NCI-H345 treated with DMSO at 0.1 percent for 48 hours (cell line): ENCODE measurements around the gene MTM1.

Experiments used
- DNase-seq: peaks from one replicate; lab custom pipeline; 2025; ENCODE audit not compliant: unreplicated experiment; lab: John Stamatoyannopoulos, UW

MTM1 gene

DNA sequence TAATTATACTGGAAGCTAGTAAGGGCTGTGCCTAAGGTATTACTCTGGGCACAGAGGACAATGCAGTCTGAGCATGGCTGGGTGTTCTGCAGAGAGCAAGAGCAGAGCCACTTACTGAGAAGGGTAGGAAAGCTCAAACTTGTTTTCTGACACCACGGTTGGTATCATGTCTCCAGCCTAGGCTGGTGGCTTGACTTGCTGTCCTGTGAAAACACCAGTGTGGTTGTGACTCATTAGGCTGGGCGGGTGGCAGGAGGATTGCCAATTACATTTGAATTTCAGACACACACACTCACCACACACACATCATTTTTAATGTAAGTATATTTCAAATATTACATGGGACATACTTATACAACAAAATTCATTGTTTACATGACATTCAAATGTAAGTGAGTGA lies 19.7 kb upstream of the MTM1 start:
- no peak for DNase-seq

DNA sequence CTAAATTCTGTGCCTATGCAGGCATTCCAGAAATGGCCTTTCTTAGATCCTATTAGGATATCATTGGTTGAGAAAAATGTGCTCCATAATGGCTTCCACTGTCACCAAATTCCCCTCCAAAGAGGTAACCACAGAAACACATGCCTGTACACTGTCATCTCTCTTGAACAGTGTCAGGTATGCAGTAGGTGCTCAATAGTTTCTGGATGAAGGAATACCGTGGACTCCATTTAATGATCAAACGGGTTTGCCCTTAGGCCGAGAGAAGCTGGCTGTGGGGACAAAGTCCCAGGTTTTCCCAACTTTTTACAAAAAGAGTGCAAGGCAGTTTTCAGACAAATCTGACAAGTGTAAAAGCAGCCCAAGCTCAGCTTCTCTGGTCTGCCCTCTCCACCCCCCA lies 16.5 kb upstream of the MTM1 start:
- no peak for DNase-seq

DNA sequence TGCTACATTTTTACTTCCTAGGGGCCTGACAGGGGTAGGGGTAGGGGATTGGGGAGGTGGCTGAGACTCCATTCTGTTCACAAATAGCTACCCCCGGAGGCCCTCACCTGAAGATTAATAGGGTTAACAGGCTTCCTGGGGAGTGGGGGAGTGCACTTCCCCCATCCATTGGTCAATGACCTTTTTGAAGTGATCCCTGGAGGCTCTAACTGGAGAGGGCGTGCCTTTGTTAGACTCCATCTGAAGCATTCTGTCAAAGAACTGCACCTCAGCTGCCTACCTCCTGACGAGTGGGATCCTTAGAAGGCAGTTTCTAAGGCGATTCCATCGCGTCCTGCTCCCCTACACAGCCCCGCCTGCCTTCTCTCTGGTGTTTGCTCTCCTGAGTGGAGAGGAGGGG lies 10.0 kb upstream of the MTM1 start:
- no peak for DNase-seq

DNA sequence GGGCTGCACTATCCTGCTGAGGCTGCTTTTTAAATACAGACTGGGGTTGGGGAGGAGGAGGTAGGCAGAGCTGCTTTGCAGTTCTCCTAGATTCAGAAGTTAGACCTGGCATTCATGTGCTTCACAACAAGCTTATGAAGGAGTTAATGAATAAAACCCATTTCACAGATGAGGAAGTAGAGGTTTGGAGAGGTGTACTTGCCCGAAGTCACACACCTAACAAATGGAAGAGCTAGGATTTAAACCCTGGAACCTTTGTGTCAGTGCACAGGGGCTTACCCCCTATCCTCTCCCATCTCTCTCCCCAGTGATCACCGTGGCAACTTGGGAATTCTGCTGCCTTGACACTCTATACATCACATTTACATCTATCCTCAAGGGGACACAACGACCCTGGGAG lies 3.6 kb upstream of the MTM1 start:
- DNase-seq, result no peak

DNA sequence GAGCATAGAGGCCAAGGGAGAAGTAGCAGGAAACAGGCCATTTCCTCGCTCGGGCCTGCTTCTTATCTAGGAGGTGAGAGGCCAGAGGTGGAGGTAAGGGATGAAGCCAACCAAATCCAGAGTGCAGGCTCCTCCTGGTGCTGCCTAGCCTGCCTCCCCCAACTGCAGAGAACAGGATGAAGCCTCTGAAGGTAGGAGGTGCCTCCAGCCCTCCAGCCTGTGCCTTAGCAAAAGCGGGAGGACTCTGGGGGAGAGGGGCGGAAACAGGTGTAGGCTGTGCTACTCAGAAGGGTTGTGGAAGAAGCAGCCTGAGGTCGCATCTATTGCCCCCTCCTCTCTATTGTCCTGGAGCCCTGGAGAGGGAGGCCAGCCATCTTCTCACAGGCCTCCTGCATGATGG lies 2.9 kb upstream of the MTM1 start:
- no peak for DNase-seq

DNA sequence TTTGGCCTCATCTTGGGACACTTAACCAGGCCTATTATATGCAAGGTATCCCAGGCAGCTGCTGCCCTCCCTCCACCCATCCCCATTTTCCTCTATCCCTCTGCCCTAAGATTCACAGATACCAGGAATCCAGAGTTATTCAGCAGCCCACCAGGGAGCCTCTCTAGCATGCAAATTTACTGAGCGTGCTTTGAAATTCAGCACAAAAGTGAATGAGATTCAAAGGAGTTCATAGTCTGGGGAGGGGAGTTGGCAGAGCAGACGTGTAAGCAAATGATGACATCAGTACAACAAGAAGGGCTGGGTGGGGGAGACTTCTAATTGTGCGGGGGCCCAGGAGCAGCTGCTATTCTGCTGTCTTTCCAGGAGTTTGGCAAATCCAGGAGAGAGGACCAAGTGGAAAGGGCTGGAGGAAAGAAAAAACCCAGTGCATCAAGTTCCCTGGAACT lies 1.7 kb upstream of the MTM1 start:
- DNase-seq, result no peak

DNA sequence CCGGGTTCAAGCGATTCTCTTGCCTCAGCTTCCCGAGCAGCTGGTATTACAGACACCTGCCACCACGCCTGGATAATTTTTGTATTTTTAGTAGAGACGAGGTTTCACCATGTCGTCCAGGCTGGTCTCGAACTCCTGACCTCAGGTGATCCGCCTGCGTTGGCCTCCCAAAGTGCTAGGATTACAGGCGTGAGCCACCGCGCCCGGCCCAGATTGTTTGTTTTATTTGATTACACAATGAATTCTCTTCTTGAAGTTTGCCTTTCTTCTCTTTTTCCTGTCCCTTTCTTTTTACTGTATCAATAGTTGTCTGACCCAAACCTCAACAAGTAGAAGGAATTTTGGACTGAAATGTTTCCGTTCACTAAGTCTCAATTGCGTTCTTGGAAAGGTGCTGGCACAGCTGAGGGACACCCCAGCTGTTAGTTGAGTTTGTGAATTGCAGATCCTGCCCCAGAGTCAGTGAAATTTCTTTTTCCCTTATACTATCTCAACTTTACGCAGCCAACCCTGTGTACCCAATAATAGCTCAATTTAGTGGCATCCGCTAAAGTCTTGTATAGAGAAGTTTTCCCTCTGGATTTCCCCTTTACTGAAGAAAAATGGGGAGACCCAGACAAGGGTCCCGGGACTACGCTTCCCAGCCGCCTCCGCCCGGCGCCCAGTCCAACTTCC lies 639 bp upstream of the MTM1 start:
- DNase-seq, result no peak

DNA sequence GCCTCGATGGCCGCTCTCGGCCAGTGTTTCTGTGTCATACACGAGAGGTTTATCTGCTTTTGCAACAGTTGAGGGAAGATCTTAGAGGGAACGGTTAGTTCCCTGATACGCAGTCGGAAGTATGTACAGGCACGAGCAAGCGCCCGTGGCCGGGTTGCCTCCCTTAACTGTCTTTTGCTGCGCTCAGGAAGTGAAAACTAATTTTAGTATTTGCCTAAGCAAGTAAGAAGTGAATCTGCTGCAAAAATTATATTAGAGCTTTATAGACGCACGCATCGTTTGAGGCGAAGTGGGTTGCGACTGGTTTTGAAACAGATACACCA lies 695 bp downstream of the MTM1 start:
- no peak for DNase-seq

DNA sequence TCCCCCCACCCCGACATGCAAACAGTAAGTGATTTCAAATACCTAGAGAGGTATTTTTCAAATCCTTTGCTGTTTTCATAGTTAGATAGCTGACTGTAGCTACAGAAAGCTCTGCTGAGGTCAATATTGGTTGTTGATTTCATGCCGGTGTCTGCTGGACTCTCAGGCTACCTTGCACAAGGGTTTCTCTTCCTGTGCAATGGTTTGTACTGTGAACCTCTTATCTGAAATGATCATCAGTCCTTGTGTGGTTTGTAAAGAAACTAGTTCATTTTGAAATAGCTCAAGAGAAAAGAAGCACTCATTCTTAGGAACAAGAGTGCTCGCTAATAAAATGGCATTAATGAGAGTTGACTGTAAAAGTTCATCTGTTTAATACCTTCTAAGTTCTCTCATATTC lies 2.1 kb downstream of the MTM1 start:
- DNase-seq, result no peak

DNA sequence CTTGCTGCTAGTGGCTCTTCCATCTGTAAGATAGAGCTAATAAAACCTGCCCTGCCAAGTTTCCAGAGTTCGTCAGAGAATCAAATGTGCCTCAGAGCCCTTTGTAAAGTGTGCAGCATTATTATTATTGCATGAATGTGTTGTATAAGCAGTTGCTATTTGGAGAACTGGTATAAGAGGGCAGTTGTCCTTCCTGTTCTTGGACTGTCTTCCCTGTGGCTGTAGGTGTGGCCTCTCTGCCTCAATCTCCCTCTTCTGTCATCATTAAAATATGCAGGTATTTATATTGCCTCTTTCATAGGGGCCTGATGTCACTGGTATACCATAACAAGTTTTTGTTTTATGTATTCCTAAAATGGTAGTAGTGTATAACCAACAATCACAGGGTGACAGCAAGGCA lies 3.8 kb downstream of the MTM1 start:
- DNase-seq, result no peak

DNA sequence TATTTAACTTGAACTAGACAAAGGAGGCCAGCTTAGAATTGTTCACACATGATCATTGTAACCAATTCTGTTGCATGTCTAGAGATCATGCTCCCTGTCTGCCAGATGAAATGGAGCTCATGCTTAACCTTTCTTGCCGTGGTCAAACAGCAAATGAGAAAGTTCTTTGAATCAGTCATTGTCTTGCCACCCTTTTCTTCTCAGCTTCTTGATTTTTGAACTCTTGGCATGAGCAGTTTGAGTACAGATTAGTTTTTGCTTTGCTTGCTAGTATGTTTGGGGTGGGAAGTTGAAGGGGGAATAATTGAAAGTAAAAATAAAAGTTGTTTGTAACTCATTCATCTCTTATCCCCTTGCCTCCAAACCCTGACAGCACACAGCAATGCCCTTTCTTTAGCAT lies 4.7 kb downstream of the MTM1 start:
- no peak for DNase-seq

DNA sequence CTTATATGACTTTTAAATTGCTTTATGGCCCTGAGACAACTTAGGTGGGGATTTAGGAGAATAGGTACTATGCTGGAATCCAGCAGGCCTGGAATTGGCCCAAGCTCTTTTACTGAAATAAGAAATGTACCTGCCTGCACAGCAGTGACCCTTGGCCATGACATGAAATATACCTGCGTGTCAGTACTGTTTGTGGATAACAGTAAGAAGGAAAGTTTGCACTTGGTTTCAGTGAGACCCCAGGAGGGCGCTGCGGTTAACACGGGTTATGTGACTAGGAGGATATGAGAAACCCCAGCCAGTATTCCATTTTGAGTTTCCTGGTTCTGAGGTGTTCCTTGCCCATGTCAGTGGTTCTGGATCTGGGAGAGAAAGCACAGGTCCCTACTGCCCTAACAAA lies 5.3 kb downstream of the MTM1 start:
- DNase-seq, result no peak

DNA sequence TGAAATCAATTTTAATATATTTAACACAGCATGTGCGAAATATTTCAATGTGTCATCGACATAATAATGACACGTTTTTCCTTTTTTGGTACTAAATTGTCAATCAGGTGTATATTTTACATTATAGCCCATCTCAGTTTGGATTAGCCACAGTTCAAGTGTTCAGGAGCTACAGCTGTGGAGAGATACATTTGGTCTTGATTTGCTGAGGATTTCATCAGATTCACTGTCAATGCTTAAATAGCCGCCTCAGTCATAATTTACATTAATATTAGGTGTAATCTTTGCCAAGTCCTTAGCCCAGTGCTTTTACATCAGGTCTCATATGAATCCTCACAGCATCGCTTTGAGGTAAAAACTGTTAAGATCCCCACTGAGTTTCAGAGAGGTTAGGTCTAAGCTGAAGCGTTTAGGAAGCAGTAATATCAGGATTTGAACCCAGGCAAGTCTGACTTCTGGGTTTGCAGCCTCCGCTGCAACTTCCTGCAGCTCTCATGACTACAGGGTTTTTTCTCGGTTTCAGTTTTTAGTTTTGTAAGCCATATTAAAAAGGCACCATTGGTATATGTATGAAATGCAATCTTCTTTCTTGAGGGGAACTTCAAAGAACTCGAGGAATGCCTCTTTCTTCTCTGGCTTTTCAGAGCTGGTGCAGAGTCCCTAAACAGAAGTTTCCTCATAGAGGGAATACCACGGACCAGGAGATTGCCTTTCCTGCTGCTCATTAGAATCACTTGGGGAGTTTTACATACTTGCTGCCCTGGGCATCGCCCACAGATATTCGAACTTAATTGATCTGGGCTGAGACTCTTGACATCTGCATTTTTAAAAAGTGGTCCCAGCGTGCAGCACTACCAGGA lies 6.4 kb downstream of the MTM1 start:
- no peak for DNase-seq

DNA sequence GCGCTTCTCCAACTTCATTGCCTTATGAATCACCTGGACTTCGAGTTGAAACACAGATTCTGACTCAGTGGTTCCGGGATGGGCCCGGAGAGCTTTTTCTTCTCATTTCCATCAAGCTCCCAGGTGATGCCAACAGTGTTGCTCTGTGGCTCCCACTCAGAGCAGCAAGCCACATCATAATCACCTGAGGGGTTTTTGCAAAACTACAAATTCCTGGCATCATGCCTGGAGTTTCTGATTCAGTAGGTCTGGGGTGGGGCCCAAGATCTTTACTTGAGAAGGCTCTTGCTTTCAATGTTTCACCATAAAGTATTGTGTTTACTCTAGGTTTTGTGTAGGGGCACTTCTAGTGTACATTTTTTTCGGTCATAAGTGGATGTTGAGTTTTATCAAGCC lies 7.0 kb downstream of the MTM1 start:
- no peak for DNase-seq

DNA sequence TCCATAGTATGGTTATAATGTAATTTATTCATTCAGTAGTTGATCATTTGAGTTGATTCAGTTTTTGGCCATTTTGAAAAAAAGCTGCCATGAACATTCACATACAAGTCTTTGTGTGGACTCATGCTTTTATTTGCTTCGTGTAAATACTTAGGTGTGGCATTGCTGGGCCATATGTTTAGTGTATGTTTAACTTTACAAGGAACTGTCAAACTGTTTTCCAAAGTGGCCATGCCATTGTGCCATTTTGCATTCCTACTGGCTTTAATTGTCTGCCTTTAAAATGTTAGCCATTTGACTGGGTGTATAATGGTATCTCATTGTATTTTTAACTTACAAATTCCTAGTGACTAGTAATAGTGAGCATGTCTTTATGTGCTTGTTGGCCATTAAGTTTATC lies 8.8 kb downstream of the MTM1 start:
- DNase-seq, result no peak

DNA sequence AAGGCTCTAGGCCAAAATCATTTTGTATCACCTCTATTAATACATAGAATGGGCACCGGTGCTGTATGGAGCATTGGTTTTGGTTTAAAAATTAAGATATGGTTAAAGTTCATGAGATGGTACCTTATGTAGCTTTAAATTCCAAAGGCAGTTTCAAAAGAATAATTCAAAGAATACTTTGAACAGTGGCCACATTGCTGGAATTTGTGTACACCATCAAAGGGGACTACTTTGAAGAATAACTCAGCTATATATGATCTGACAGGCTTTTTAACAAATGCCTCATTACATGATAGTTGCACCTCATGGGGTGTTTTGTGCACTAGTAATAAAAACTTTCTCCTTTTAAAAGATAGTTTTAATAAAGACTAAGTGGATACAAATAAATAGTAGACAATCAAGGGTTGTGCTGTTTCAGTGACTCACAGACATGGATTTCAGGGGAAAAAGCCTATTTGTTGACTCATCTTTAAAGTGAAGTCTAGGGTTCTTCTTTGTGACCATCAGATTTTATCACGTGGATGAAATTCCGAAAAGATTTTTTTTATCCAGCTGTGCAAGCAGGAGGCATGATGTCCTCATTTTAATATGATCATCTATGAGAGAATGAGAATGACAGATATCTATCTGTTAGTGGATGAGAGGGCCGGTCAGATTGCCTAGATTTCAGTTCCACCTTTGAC lies 12.8 kb downstream of the MTM1 start:
- DNase-seq, result no peak

DNA sequence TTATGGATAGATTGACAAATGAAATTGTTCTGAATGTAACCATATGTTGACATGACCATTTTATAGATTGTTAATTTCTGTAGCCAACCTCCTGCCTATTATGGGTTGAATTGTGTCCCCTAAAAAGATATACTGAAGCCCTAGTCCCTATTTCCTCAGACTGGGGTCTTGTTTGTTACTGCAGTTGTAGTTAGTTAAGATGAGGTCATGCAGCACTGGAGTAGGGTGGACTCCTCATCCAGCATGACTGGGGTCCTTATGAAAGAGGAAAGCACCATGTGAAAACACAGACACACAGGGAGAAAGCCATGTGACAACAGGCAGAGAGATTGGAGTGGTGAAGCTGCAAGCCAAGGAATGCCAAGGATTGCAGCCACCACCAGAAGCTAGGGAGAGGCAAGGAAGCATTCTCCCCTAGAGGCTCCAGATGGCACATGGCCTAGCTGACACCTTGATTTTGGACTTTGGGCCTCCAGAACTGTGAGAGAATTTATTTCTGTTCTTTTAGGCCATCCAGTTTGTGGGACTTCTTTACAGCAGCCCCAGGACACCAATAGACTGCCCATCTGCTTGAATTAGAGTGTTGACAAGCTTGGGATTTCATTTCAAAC lies 14.0 kb downstream of the MTM1 start:
- no peak for DNase-seq

DNA sequence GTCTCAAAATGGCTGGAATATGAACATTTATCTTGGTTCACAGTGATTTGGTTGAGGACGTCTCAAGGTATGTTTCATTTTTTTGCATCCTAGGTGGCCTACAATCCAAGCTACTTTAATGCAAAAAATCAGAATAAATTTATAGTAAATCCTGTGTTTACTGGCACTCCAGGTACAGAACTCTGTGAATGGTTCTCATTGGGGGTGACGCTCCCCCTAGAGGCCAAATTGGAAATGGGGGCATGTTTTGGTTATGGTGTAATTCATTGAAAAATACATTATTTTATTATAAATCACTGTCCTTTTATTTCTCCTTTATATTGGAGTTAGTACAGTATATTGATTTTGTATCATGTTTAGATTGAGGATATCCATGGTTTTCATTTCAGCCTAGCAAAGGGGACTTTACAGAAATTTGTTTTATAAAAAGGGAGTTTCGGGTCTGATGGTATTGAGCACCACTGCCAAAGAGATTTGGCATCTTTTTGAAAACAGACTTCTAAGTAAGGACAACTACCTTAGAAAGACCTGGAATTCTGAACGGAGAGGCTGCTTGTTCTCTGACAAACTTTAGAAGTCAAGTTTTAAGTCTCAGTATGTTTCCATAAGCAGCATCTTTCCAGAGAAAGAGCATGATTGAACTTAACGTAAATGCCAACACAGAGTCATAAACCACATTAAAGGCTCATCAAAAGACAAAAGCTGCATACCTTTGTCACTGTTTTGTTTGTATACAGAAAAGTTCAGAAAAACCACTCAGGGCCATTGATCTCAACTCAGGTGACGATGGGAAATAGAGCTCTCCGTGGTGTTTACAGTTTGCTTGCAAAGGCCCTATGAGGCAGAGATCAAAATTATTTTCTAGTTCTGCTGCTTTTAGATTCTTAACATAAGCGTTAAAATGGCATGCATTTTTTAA lies 19.4 kb downstream of the MTM1 start:
- DNase-seq, result no peak

DNA sequence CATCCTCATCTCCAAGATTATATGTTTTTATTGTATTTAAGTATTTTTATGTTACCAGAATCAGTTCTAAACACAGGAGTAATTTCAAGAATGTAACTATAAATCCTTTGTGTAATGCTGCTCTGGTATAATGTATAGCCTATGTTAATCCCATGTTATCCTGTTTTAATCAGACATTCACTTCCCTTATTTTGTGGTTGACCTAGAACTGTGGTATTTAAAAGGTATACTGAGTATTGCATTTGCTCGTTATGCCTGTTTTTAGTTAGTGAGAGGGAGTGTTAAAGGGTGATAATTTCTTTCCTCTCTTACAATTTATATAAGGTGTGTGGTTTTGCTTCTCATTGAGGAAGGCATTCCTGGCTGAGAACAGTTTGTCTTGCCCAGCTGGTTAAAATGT lies 26.2 kb downstream of the MTM1 start:
- no peak for DNase-seq

DNA sequence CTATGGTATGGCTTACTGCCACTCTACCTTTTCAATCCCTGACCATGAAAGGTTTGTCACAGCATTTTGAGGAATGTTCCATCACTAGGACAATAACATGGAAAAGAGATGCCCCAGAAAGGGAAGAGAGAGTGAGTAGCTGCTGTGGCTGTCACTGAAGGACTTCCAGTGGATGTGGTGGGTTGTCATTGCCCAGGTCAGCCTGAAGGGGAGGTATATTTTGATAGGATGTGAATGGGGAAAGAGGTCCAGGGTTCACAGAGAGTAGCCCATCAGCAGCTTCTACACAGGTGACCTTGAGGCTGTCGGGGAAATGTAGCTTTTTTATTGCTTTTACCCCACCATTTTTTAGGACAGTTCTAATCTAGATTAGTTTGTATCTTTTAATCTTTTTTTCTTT lies 30.8 kb downstream of the MTM1 start:
- no peak for DNase-seq

DNA sequence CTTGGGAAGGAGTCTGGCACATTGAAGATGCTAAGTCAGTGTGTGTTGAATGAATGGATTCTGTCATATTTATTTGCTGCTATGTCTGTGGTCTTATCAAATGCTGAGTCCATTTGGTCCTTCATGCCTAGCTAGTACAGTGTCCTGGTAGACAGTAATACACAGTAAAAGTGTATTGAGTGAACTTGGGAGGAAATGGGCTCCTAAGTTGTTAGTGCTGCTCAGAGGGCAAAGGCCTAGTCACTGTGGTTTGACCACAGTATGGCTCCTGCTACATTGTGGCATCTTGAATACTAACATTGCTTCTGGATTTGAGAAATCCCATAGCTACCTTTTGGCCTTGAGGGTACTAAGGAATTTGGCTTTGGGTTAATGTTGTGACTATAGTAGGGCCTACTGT lies 33.9 kb downstream of the MTM1 start:
- no peak for DNase-seq
